Measurements from ENCODE around the gene LBHD2.

Gene LBHD2

DNA sequence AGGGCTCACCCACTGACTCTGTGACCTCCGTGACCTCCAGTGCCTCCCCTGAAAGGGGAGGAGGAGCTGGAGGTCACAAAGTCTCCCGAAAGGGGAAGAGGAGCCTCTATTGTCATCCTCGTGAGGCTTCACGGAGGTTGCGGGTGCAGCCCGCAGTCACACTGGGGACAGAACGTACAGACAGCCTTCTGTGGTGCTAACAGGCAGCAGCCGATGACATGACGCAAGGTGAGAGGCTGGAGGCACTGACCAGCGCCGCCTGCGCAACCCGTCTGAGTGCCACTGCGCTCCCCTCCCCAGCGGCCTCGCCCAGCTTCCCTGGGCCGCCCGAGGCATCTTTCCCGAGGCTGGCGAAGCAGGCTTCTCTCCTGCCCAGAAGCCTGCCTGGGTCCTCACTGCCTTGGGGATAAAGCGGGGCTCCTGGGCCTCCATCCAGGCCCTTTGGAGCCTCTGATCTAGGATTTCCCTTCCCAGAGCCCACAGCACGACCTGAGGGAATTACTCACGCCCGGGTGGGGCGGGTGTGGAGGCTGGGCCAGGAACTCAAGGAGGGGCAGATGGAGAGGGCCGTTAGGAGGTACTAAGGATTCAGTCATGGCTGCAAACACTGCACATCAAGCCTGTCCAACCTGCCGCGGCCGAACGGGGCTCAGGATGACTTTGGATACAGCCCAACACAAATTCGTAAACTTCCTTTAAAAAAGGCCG is 12.3 kb upstream of the LBHD2 start:
- Histone ChIP-seq H3K4me1 (ENCODE audit: control insufficient read depth, insufficient read depth, low read length) (peaks cover 75% of the 10 kb centered on the region), H3K27me3 (ENCODE audit: control insufficient read depth, insufficient read depth, low read length) (no peaks in the 10 kb centered on the region), H3K36me3 (ENCODE audit: control insufficient read depth, insufficient read depth, low read length) (no peaks in the 10 kb centered on the region), H3K4me3 (ENCODE audit: low read length) (no peak overlapping the region), H3K9ac (ENCODE audit: low read length) (no peak overlapping the region), H3K9me3 (ENCODE audit: control insufficient read depth, low read length) (no peaks in the 10 kb centered on the region)

DNA sequence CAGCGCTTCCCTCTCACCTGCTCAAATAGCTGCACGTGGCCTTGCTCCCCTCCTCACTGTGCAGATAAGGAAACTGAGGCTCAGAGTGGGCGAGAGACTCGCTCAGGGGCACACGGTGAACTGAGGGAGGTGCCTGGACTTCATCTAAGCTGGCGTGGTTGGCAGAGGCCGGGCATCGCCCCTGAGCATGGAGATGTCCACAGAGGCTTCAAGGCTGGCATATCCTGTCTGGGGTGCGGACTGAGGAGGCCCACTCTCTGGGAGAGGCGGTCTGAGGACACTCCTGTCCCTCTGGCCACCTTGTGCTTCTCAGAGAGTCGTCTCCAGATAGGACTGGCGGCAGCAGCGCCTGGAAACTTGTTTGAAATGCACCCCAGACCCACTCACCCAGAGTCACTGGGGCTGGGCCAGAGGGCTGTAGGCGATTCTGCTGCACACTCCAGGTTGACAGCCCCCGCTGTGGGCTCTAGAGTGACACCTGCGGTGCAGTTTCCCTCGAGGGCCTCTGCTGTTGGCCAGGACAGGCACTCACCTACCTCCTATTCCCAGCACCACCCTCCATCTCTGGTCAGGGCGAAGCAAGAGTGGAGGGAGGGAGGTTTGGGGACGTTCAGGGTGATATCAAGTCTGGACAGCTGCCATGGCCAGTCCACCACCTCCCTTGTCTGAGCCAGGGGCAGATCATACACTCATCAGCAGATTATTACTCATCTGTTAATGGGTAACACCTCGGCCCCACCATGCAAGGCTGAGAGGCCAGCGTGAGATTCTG is 11.2 kb upstream of the LBHD2 start:
- no peaks in the 10 kb centered on the region for H3K9me3 ChIP-seq (ENCODE audit: control insufficient read depth, low read length)
- H3K4me1 ChIP-seq (ENCODE audit: control insufficient read depth, insufficient read depth, low read length) = peaks cover 67% of the 10 kb centered on the region
- H3K36me3 ChIP-seq (ENCODE audit: control insufficient read depth, insufficient read depth, low read length) = no peaks in the 10 kb centered on the region

DNA sequence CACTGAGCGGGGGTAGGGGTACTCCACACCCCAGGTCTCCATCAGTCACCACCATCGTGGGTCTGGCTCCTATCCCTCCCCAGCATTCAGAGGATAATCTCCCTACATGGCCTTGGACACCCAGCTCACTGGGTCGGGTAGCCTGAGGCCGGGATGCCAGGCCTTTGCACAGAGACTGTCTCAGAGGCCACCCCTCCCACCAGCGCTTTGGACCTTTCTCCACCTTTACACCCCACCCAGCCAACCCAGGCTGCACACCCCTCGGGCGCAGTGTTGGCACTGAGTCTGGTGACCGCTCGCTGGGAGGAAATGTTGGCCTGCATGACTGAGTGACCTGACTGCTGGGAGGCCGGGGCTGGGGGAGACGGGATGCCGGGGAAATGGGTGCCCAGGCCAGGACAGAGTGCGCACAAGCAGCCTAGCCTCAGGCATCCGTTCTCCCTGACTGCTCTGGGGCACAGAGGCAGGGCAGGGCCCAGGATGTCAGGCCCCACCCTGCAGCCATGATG is 10.6 kb upstream of the LBHD2 start:
- Histone ChIP-seq H3K9me3 (ENCODE audit: control insufficient read depth, low read length) (no peaks in the 10 kb centered on the region), H3K4me3 (ENCODE audit: low read length) (no peak overlapping the region), H3K27me3 (ENCODE audit: control insufficient read depth, insufficient read depth, low read length) (no peaks in the 10 kb centered on the region), H3K36me3 (ENCODE audit: control insufficient read depth, insufficient read depth, low read length) (no peaks in the 10 kb centered on the region), H3K9ac (ENCODE audit: low read length) (no peak overlapping the region), H3K4me1 (ENCODE audit: control insufficient read depth, insufficient read depth, low read length) (peaks cover 60% of the 10 kb centered on the region)

More for the DNA sequence above, 11.2 kb upstream of the LBHD2 start:
- Histone ChIP-seq H3K9ac (ENCODE audit: low read length) (no peak overlapping the region), H3K4me3 (ENCODE audit: low read length) (no peak overlapping the region), H3K27me3 (ENCODE audit: control insufficient read depth, insufficient read depth, low read length) (no peaks in the 10 kb centered on the region)

DNA sequence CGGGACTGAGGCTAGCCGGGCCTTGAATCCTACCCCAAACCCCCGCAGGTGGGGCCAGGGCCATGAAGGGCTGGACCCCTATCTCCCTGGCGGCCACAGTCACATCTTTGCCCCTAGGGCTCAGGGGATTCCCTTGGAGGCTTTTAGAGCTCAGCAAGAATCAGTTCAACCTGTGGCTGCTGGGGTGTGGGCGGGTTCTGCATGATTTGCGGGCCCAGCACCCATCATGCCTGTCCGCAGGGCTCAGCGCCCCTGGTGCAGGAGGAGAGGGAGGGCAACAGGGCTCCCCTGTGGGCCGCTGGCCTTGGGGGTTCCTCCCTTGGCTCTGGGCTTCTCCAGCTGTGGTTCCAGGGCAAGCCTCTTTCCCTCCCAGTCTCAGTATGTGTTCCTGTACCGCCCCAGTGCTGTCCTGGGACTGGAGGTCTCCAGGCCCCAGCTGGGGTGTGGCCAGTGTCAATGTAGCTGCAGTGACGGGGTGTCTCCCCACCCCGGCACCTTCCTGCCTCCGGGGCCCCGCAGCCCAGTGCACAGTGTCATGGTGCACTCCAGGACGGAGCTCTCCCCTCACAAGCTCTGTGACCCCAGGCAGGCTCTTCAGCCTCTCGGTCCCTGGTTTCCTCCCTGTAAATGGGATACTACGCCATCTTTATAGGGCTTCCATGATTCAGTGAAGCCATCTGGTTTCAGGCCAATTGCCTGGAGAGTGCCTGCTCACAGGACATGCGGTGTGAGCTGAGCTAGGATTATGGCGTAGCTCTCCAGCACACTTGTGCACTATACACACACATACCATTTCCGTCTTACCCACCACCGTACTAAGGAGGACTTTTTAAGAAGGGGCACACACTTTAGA is 9.9 kb upstream of the LBHD2 start:
- Histone ChIP-seq H3K27me3 (ENCODE audit: control insufficient read depth, insufficient read depth, low read length) (peaks cover 2% of the 10 kb centered on the region), H3K4me3 (ENCODE audit: low read length) (no peak overlapping the region), H3K9me3 (ENCODE audit: control insufficient read depth, low read length) (no peaks in the 10 kb centered on the region), H3K36me3 (ENCODE audit: control insufficient read depth, insufficient read depth, low read length) (no peaks in the 10 kb centered on the region), H3K4me1 (ENCODE audit: control insufficient read depth, insufficient read depth, low read length) (peaks cover 56% of the 10 kb centered on the region), H3K9ac (ENCODE audit: low read length) (peak overlapping the region; percentile 40)

DNA sequence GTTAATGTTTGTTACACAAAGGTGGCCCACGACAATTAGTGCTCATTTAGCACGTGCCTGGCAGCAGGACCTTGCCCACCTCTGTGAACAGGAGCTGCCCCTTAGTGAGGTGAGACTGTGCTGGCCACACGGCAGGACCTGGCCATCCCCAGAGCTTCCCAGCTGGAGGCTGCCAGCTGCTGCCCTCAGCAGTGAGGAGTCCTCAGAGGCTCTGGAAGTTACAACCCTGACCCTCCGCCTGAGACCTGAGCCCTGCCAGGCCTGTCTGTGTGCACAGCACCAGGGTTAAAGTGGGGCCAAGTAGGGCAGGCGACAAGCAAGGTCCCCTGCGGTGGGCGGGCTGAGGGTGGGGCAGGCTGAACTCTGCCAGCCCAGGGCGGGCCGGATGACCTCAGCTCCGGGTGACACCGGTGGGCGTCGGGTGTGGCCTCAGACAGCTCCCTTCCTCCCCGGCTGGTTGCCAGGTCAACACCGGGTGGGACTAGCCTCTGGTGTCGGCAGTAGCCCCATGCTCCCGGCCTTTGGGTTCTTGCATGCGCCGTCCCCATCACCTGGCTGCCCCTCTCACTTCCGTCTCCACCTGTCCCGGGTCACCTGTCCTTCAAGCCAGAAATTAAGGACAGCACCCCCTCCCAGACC is 9.2 kb upstream of the LBHD2 start:
- peaks cover 7% of the 10 kb centered on the region for H3K27me3 ChIP-seq (ENCODE audit: control insufficient read depth, insufficient read depth, low read length)
- H3K4me1 ChIP-seq (ENCODE audit: control insufficient read depth, insufficient read depth, low read length) = peaks cover 56% of the 10 kb centered on the region
- H3K36me3 ChIP-seq (ENCODE audit: control insufficient read depth, insufficient read depth, low read length) = no peaks in the 10 kb centered on the region
- H3K9me3 ChIP-seq (ENCODE audit: control insufficient read depth, low read length) = no peaks in the 10 kb centered on the region
- peak overlapping the region; percentile 69 for H3K9ac ChIP-seq (ENCODE audit: low read length)
- no peak overlapping the region for H3K4me3 ChIP-seq (ENCODE audit: low read length)

DNA sequence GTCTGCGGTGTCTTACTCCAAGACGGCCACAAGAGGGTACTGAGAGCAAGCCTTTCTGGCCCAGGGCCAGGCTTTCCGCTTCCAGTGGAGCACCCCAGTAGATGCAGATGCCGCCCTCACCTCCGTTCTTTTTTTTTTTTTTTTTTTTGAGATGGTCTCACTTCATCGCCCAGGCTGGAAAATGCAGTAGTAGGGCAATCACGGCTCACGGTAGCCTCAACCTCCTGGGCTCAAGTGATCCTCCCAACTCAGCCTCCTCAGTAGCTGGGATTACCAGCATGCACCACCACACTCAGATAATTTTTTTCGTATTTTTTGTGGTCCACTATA is 5.6 kb upstream of the LBHD2 start:
- peak overlapping the region; percentile 7 for H3K9ac ChIP-seq (ENCODE audit: low read length)
- H3K9me3 ChIP-seq (ENCODE audit: control insufficient read depth, low read length) = no peaks in the 10 kb centered on the region
- peaks cover 25% of the 10 kb centered on the region for H3K4me1 ChIP-seq (ENCODE audit: control insufficient read depth, insufficient read depth, low read length)
- no peaks in the 10 kb centered on the region for H3K36me3 ChIP-seq (ENCODE audit: control insufficient read depth, insufficient read depth, low read length)
- peaks cover 7% of the 10 kb centered on the region for H3K27me3 ChIP-seq (ENCODE audit: control insufficient read depth, insufficient read depth, low read length)
- H3K4me3 ChIP-seq (ENCODE audit: low read length) = no peak overlapping the region

DNA sequence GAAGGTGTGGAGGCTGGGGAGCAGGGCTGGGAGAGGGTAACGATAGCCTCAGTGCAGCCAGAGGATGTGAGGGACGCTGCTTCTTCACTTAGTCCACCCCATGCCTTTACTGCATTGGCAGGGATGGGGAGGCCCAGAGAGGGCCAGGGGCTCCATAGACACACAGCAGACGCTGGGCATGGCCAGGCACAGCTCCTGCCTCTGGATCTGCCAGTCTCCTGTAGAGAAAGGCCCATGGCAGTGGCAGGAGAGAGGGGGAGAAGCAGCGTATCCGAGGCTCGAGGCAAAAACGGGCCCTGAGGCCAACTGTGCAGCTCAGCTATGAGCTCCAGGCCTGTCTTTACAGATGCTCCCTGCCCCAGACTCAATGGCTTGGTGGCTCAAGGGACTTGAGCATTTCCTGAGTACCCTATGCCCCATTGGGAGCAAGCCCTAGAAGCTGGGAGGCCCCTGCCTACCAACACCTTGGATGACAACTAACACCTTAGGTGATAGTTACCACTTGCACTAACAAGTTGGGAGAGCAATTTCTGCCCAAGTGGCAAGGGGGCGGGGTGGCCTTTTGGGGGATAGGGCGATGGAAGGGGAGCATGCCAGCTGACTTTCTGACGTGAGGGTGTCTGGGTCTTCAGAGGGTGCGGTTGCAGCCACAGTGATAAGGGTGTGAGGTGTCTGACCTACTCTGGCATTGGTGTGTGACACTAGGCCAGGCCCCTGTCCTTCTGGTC is 5.0 kb upstream of the LBHD2 start:
- no peak overlapping the region for H3K4me3 ChIP-seq (ENCODE audit: low read length)
- no peaks in the 10 kb centered on the region for H3K9me3 ChIP-seq (ENCODE audit: control insufficient read depth, low read length)
- peaks cover 18% of the 10 kb centered on the region for H3K4me1 ChIP-seq (ENCODE audit: control insufficient read depth, insufficient read depth, low read length)
- H3K9ac ChIP-seq (ENCODE audit: low read length) = no peak overlapping the region
- H3K27me3 ChIP-seq (ENCODE audit: control insufficient read depth, insufficient read depth, low read length) = peaks cover 10% of the 10 kb centered on the region
- H3K36me3 ChIP-seq (ENCODE audit: control insufficient read depth, insufficient read depth, low read length) = no peaks in the 10 kb centered on the region

DNA sequence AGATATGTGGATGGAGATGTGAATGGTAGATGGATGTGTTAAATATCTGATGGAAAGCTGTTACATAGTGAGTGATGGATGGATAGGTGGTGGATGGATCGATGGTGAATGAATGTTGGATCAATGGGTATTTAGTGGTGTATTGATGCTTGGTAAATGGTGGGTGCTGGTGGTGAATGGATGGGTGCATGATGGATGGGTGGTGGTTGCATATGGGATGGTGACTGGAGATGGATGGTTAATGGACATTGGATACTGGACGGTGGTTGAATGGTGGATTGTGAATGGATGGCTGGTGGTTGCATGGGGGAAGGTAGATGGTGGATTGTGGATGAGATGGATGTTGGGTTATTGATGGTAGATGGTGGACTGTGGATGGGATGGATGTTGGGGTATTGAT is 2.1 kb upstream of the LBHD2 start:
- no peaks in the 10 kb centered on the region for H3K9me3 ChIP-seq (ENCODE audit: control insufficient read depth, low read length)
- peaks cover 36% of the 10 kb centered on the region for H3K27me3 ChIP-seq (ENCODE audit: control insufficient read depth, insufficient read depth, low read length)
- no peak overlapping the region for H3K9ac ChIP-seq (ENCODE audit: low read length)
- H3K36me3 ChIP-seq (ENCODE audit: control insufficient read depth, insufficient read depth, low read length) = no peaks in the 10 kb centered on the region
- peaks cover 4% of the 10 kb centered on the region for H3K4me1 ChIP-seq (ENCODE audit: control insufficient read depth, insufficient read depth, low read length)
- H3K4me3 ChIP-seq (ENCODE audit: low read length) = no peak overlapping the region

DNA sequence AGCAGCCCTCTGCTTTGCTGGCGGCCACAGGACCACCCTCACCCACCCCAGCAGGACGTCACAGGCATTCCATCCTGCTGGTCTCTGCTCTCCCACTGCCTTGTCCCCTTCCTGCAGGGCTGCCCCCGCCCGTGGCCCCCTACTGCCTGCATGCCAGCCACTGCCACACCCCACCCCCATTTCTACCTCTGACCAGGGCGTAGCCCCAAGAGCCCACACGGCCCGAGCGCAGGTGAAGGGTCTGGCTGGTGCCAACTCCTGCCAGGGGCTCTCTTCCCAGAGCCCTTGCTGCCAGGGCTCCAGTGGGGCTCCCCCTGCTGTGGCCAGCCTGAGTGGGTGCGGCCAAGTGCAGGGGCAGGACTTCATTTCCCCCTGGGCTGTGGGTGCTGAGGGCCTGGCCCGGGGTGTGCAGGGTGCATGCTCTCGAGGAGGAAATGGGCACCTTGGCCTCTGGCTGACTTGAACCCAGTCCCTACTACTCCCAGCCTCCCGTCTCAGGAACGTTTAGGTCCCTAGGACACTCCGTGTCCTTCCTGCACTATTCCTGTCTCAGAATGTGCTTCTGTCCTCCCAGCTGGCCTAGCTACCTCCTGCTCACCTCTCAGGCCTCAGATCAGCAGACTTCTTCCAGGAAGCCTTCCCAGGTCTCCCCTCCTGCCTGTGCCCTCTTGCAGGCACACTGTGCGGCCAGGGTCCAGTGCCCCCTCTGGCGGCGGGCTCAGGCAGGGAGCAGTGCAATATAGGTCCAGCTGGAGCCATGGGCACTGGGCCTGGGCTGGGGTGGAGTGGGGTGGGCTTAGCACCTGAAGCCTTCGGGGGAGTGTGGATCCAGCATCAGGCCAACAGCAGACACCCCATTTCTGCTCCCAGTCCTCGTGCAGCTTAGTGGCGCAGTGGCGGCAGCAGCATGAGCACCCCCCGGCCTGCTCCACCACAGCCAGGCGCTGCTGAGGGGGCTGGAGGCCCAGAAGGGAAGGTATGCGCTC is 1.4 kb downstream of the LBHD2 start:
- Histone ChIP-seq H3K9me3 (ENCODE audit: control insufficient read depth, low read length) (no peaks in the 10 kb centered on the region), H3K36me3 (ENCODE audit: control insufficient read depth, insufficient read depth, low read length) (no peaks in the 10 kb centered on the region), H3K4me3 (ENCODE audit: low read length) (no peak overlapping the region), H3K4me1 (ENCODE audit: control insufficient read depth, insufficient read depth, low read length) (peaks cover 4% of the 10 kb centered on the region), H3K27me3 (ENCODE audit: control insufficient read depth, insufficient read depth, low read length) (peaks cover 32% of the 10 kb centered on the region), H3K9ac (ENCODE audit: low read length) (no peak overlapping the region)

DNA sequence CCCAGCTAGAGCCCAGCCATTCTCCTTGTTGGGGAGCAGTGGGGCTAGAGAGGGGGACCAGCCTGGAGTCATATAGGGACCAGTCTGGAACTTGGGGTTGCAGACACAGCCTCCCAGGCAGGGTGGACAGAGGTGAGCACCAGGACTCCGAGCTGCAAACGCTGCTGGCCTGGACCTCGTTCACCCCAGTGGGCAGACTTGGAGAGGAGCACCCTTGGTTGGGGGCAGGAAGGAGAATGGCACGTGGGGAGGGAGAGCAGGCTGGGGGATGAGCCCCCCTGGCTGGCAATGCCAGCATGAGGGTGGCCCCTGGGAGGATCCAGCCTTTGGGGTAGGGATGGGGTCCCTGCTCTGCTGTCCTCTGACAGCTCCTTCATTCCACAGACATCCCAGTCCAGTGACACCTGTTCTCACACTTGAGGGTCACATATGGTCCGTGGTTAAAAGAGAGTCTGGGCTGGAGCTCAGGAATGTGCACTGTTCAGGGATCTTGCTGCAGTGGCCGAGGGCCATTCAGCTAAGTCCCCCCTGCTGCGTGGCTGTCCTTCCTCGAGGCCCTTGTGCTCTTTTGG is 2.8 kb downstream of the LBHD2 start:
- Histone ChIP-seq H3K27me3 (ENCODE audit: control insufficient read depth, insufficient read depth, low read length) (peaks cover 36% of the 10 kb centered on the region), H3K4me1 (ENCODE audit: control insufficient read depth, insufficient read depth, low read length) (peaks cover 13% of the 10 kb centered on the region), H3K9ac (ENCODE audit: low read length) (no peak overlapping the region), H3K9me3 (ENCODE audit: control insufficient read depth, low read length) (no peaks in the 10 kb centered on the region), H3K4me3 (ENCODE audit: low read length) (no peak overlapping the region), H3K36me3 (ENCODE audit: control insufficient read depth, insufficient read depth, low read length) (no peaks in the 10 kb centered on the region)

All from mucosa of stomach (tissue), 1 donor.